Activated gamma-delta T cell (primary cell): ENCODE results near the gene RNU2-63P.
"Not testable (repeated sequence)": the region's sequence is repeated elsewhere in the genome, so short reads cannot be mapped to it uniquely, and the experiment has no call there.

ENCODE experiments used
- DNase-seq: peaks from one replicate; lab custom pipeline; 2025; lab: John Stamatoyannopoulos, UW
- total RNA-seq, 2 donors: gene quantifications; one replicate each; lab custom pipeline; 2026; lab: John Stamatoyannopoulos, UW

RNU2-63P gene
- total RNA-seq = 0.72 to 1.3 reads per million in 2 donors

GRCh38 chr2:88016086-88016959 lies at the start of gene RNU2-63P:
Gene RNU2-63P, minus strand, starts transcription at chr2:88016547.
- peak; percentile 51 for DNase-seq

DNA sequence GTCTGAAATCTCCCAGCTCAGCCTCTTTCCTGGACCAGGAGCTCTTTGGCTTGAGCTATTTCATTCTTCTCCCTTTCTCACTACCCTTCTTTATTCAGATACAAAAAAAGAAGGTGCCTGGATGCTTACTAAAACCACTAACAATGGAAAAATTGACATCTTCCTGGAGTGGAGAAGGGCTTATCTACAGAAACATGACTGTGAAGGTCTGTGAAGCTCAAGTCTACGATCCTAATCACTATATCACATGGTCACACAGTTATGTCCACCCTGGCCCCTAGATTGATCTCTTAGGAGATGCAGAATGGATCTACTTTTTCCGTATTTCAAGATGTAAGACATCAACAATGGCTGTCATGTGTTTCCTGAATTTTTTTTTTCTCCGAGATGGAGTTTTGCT lies 44.9 kb upstream of the RNU2-63P start:
- DNase-seq = no peak

GRCh38 chr2:88060907-88061275 lies 44.5 kb upstream of the RNU2-63P start:
- no peak for DNase-seq

GRCh38 chr2:88059979-88060906 lies 43.9 kb upstream of the RNU2-63P start:
- no peak for DNase-seq

DNA sequence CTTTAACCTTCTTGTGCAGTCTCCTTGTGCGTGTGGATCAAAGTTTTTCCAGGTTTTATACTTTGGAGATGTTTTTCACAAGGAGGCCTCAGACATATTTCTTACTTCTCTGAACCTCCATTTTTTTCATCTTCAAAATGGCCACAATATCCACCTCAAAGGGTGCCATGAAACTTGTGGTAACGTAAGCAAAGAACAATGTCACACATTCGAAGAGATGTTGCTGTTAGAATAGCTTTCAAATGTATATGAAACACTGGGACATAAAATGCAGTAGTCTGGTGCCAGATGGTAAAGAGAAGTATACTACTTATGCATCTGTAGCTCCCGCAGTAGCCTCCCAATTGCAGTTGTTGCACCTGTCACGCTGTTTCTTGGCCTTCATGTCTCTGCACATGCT lies 41.8 kb upstream of the RNU2-63P start:
- no peak for DNase-seq

DNA sequence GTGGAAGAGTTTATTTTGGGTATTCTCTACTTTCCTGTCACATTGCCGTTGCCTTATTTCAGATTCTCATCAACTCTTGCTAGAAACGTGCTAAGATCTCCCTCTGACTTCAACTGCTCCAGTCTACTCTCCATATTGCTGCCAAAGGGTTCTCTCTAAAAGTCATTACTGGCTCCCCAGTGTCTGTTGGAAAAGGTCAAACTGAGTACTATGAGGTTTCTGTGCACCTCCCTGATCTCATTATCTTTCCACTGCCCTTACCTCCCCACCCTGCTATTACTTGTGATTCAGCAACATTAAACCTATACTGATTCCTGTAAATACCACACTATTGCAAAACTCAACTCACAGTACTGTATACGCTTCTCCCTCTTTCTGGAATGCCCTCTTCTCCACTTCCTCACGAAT lies 41.1 kb upstream of the RNU2-63P start:
- DNase-seq = no peak

DNA sequence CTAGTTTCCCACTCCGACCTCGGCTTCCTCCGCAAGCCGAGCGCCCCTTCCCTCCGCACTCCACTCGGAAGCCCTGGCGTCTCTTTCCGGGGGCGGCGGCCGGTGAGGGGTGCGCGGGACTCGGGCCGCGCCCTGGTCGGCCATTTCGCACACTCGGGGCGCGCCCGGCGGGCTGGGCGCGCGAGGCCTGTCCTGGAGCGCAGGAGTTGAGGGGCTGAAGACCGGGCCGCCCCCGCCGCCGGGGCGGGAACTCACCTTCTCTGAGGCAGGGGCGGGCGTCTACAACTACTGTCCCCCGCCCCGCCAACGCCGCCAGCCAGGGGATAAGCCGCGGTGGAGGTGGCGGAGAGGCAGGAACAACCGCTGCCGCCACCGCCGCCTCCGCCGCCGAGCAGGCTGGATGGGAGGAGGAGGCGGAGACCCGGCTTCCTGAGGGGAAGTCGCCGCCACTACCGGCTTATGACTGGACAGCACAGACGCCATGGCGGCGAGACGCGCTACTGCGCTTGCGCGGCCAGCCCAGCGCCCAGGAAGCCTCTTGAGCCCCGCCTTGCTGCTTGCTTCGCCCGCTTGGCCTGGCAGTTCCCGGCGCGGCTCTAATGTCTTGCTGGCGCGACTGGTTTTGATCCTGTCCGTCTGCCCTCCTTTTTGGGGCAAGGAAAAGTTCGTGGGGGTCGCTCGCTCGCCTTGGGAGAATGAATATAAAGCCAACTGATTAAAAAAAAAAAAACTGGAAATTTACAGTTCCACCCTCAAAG lies 39.2 kb upstream of the RNU2-63P start, which contains the start of gene KRCC1:
Gene KRCC1 (minus strand): TSS at position 413 of the 758 bp plus-strand sequence. CDS start 27,220 bp downstream, outside the sequence.
- peak; percentile 94 for DNase-seq

DNA sequence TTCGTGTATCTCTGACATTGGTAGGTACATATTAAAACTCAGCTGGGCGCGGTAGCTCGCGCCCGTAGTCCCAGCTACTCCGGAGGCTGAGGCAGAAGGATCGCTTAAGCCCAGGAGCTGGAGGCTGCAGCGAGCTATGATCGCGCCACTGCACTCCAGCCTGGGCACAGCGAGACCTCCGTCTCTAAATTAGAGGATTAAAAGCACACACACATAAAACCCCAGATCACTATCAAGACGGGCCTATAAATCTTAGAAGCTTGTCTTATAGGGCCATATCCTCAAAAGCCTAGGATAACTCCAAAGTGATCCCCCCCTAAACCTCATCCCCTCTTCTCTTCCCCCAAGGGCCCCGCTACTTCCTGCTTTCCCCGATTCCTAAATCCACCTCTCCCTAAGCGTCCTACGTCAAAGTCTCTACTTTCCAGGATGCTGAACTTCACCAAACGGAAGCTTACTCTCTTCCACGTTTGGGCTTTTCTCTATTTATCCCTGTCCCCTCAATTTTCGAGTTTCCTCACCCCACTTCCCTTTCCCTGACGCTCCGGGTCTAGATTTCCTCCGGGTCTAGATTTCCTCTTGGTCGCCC lies 38.5 kb upstream of the RNU2-63P start:
- no peak for DNase-seq

GRCh38 chr2:88053934-88054781 lies 37.8 kb upstream of the RNU2-63P start:
- no peak for DNase-seq

- no peak for DNase-seq
Observed at GRCh38 chr2:88053296-88053695, 36.9 kb upstream of the RNU2-63P start.

DNA sequence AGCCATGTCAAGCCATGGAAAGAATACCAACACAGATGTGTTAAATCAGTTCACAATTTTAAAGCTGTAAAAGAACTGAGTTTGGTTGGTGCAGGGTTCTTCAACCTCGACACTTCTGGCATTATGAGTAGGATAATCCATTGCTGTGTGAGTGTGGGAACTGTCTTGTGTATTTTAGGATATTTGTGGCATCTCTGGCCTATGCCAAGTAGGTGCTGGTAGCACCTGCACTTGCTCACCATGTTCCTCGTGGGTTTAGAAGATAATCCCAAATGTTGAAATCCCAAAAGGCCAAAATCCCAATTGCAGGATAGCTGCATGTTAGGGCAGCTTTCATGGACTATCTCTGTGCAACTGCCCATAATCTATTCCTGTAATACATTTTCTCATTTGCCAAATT lies 35.4 kb upstream of the RNU2-63P start:
- no peak for DNase-seq

- no peak for DNase-seq
Observed at GRCh38 chr2:88049622-88050021, 33.3 kb upstream of the RNU2-63P start.

DNA sequence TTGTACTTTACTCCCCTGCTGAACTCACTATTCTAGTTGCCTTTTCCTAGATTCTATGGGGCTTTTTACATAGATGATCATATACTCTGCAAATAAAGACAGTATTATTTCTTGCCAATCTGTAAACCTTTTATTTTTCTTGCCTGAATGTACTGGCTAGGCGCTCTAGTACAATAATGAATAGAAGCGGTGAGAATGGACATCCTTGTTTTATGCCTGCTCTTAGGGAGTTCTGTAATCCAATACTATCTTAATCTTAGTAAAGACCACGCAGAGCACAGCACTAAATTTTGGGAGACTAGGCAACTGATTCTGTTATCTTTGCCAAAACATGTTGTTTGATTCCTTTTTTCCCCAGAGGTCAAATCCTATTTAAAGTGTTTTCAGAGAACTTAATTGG lies 32.2 kb upstream of the RNU2-63P start:
- no peak for DNase-seq

DNA sequence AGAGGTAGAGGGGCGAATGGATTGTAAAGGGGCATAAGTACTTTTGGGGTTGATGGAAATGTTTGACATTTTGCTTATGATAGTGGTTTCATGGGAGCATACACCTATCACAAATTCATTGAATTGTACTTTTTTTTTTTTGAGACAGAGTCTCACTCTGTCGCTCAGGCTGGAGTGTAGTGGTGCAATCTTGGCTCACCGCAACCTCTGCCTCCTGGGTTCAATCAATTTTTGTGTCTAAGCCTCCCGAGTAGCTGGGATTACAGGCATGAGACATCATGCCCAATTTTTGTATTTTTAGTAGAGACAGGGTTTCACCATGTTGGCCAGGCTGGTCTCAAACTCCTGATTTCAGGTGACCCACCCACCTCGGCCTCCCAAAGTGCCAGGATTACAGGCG lies 29.2 kb upstream of the RNU2-63P start:
- DNase-seq = not testable (repeated sequence)

DNA sequence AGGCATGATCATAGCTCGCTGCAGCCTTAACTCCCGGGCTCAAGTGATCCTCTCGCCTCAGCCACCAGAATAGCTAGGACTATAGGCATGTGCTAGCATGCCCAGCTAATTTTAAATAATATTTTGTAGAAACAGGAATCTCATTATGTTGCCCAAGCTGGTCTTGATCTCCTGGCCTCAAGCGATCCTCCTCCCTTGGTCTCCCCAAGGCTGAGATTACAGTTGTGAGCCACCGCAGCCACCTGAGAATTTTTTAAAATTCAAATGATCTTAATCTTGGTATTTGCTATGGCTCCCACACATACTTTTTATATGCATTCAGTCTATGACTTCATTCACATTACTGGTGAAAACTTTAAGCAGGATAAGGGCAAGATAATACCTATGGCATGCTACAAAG lies 26.1 kb upstream of the RNU2-63P start:
- DNase-seq = no peak

GRCh38 chr2:88038263-88039105 lies 22.1 kb upstream of the RNU2-63P start:
- no peak for DNase-seq

- DNase-seq = no peak
Observed at GRCh38 chr2:88036606-88037005, 20.3 kb upstream of the RNU2-63P start.

- DNase-seq = no peak
Observed at GRCh38 chr2:88036182-88036581, 19.8 kb upstream of the RNU2-63P start.

DNA sequence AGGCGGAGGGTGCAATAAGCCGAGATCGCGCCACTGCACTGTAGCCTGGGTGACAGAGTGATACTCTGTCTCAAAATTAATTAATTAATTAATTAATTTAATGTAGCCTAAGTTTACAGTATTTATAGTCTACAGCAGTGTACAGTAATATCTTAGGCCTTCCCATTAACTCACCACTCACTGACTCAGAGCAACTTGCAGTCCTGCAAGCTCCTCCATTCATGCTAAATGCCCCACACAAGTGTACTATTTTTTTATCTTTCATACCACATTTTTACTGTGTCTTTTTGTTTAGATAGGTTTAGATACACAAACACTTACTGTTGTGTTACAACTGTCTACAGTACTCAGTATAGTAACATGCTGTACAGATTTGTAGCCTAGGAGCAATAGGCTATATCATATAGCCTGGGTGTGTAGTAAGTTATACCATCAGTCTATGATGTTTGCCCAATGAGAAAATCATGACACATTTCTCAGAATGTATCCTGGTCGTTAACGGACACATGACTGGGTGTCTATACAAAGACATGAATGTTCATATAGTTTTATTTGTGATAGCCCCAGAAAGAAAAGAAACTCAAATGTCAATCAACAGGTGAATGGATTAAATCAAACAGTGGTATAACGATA lies 15.8 kb upstream of the RNU2-63P start:
- no peak for DNase-seq
